Measurements from ENCODE around the gene CARD11. TPM values are rescaled to one million over a fixed set of nuclear protein-coding genes. Genes with fewer than 3 reads are reported as not detected.
"Not testable (repeated sequence)": the region's sequence is repeated elsewhere in the genome, so short reads cannot be mapped to it uniquely, and the experiment has no call there.

Gene CARD11
- total RNA-seq, 1 donor from 2014 or later, result 6.3 TPM

- no peaks in the 10 kb centered on the region for H3K27me3 ChIP-seq (ENCODE audit: control insufficient read depth, insufficient read depth, low read length)
- no peak for FAIRE-seq
- H3K36me3 ChIP-seq (ENCODE audit: control insufficient read depth, insufficient read depth, low read length), result no peaks in the 10 kb centered on the region
Measured at GRCh38 chr7:2920956-2921652, 122.6 kb downstream of the CARD11 start.

GRCh38 chr7:2920480-2920879 lies 123.2 kb downstream of the CARD11 start:
- not testable (repeated sequence) for H3K4me3 ChIP-seq (ENCODE audit: low read depth, low read length); H3K36me3 ChIP-seq (ENCODE audit: control insufficient read depth, insufficient read depth, low read length); H3K27me3 ChIP-seq (ENCODE audit: control insufficient read depth, insufficient read depth, low read length); DNase-seq (ENCODE audit: low read depth); FAIRE-seq

More at GRCh38 chr7:2920956-2921652, 122.6 kb downstream of the CARD11 start:
- TF ChIP-seq, protein P1, sequence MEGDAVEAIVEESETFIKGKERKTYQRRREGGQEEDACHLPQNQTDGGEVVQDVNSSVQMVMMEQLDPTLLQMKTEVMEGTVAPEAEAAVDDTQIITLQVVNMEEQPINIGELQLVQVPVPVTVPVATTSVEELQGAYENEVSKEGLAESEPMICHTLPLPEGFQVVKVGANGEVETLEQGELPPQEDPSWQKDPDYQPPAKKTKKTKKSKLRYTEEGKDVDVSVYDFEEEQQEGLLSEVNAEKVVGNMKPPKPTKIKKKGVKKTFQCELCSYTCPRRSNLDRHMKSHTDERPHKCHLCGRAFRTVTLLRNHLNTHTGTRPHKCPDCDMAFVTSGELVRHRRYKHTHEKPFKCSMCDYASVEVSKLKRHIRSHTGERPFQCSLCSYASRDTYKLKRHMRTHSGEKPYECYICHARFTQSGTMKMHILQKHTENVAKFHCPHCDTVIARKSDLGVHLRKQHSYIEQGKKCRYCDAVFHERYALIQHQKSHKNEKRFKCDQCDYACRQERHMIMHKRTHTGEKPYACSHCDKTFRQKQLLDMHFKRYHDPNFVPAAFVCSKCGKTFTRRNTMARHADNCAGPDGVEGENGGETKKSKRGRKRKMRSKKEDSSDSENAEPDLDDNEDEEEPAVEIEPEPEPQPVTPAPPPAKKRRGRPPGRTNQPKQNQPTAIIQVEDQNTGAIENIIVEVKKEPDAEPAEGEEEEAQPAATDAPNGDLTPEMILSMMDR (IDR thresholded peaks at IDR 0.05; ENCODE audit: insufficient read depth, low read length, severe bottlenecking), result no peak
- DNase-seq (ENCODE audit: low read depth), result no peak
- no peak overlapping the region for H3K4me3 ChIP-seq (ENCODE audit: low read depth, low read length)

DNA sequence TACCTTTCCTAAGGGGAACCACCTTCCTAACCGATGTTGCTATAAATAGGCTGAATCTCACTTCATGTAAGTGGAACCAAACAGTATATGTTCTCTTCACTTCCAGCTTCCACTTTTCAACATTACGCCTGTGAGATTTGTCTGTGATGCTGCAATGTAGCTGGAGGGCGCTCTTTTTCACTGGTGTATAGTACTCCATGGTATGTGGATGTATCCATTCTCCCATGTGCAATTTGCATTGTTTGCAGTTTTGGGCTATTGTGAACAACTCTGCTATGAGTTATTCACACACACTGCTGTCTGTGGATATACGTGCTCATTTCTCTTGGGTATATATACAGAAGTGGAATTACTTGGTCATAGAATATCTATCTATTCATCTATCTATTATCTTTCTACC lies 123.6 kb downstream of the CARD11 start:
- TF ChIP-seq, protein P1 (IDR thresholded peaks at IDR 0.05; ENCODE audit: insufficient read depth, low read length, severe bottlenecking), result no peak
- FAIRE-seq, result no peak
- Histone ChIP-seq H3K4me3 (ENCODE audit: low read depth, low read length) (no peak overlapping the region), H3K27me3 (ENCODE audit: control insufficient read depth, insufficient read depth, low read length) (no peaks in the 10 kb centered on the region), H3K36me3 (ENCODE audit: control insufficient read depth, insufficient read depth, low read length) (no peaks in the 10 kb centered on the region)
- no peak for DNase-seq (ENCODE audit: low read depth)

- H3K4me3 ChIP-seq (ENCODE audit: low read depth, low read length), result no peak overlapping the region
- H3K36me3 ChIP-seq (ENCODE audit: control insufficient read depth, insufficient read depth, low read length), result no peaks in the 10 kb centered on the region
- FAIRE-seq (no peak), DNase-seq (ENCODE audit: low read depth) (no peak)
- TF ChIP-seq, protein P1 (IDR thresholded peaks at IDR 0.05; ENCODE audit: insufficient read depth, low read length, severe bottlenecking), result no peak
- no peaks in the 10 kb centered on the region for H3K27me3 ChIP-seq (ENCODE audit: control insufficient read depth, insufficient read depth, low read length)
Measured at GRCh38 chr7:2919256-2919655, 124.4 kb downstream of the CARD11 start.

DNA sequence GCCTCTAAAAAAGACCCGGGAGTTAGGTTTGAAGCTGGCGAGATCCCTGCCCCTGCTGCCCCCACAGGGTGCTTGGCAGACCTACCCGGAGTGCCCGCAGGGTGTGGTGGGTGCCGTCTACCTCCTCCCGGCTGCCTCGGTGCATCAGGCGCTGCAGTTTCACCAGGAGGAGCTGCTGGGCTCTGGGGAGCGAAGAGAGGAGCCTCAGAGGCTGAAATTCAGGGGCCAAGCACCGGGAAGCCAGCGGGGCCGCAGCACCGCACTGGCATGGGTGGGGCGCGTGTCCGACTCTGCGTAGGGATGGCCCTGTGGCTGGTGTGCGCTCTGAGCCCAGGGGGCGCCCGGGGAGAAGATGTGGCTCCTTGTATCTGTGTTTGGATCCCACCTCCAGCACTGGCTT lies 125.3 kb downstream of the CARD11 start:
- H3K36me3 ChIP-seq (ENCODE audit: control insufficient read depth, insufficient read depth, low read length), result no peaks in the 10 kb centered on the region
- no peaks in the 10 kb centered on the region for H3K27me3 ChIP-seq (ENCODE audit: control insufficient read depth, insufficient read depth, low read length)
- TF ChIP-seq, protein P1 (IDR thresholded peaks at IDR 0.05; ENCODE audit: insufficient read depth, low read length, severe bottlenecking), result no peak
- no peak overlapping the region for H3K4me3 ChIP-seq (ENCODE audit: low read depth, low read length)
- no peak for FAIRE-seq
- DNase-seq (ENCODE audit: low read depth), result no peak

- TF ChIP-seq, protein P1 (IDR thresholded peaks at IDR 0.05; ENCODE audit: insufficient read depth, low read length, severe bottlenecking), result no peak
- FAIRE-seq (no peak), DNase-seq (ENCODE audit: low read depth) (no peak)
- Histone ChIP-seq H3K36me3 (ENCODE audit: control insufficient read depth, insufficient read depth, low read length) (no peaks in the 10 kb centered on the region), H3K27me3 (ENCODE audit: control insufficient read depth, insufficient read depth, low read length) (no peaks in the 10 kb centered on the region), H3K4me3 (ENCODE audit: low read depth, low read length) (no peak overlapping the region)
Measured at GRCh38 chr7:2915023-2915422, 128.6 kb downstream of the CARD11 start.
